Kasumi-1 (cell line): ENCODE measurements around the gene C9orf57.
"Not testable (repeated sequence)": the region's sequence is repeated elsewhere in the genome, so short reads cannot be mapped to it uniquely, and the experiment has no call there.

Experiments
- DNase-seq, 2 experiments: peaks; one replicate each; lab custom pipeline; 2025; lab: John Stamatoyannopoulos, UW

C9orf57 gene

DNA sequence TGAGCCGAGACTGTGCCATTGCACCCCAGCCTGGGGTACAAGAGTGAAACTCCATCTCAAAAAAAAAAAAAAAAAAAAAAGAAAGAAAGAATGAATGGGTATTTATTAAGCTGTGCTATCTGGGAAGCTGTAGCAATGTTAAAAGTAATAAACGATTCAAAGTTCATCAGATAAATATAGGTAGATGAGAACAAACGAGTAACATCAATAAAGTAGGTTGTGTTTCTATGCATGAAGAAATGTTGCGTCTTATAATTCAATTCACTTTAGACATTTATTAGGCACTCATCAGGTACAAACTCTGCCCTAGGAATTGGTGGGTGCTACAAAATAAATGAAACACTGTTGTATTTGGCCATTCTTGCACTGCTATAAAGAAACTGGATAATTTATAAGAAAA lies 36.8 kb downstream of the C9orf57 start:
- DNase-seq: no peak

- DNase-seq: peak; percentile 60 to 67
Observed at GRCh38 chr9:72022841-72023240, 37.6 kb downstream of the C9orf57 start.

- peak; percentile 16 to 37 for DNase-seq
Observed at GRCh38 chr9:72013292-72013760, 47.1 kb downstream of the C9orf57 start.

DNA sequence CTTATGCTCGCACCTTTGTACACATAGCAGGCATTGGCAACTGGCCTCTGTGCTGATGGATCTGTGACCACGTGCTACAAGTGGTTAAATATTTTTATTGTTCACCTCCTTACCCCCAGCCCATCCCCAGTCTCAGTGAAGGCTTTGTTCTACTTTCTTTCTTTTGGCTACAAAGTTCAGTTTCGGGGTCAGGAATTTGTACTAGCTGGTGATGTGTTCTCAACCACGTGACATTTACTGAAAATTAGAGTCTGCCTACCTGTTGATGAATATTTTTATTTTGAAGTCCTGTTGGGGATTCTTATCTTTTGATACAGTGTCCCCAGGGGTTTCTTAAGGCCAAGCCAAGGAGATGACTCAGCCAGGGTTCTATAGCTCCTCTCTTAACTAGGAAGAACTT lies 47.8 kb downstream of the C9orf57 start:
- DNase-seq: no peak

DNA sequence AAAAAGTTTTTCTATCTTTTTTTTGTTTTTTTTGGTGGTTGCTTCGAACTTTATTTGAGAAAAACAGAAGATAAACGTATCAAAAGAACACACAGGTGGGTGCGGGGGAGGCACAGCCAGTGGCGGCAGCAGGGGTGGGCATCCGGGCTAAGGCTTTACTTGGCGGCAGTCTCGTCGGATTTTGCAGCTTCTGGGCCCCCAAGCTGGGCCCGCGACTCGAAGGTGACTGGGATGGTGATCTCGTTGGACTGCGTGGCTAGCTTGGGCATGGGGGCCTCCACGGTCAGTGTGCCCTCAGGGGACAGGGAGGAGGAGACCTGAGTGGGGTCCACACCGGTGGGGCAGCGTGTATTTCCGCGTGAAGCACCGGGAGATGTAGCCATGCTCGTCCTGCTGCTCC lies 52.7 kb downstream of the C9orf57 start:
- not testable (repeated sequence) for DNase-seq

DNA sequence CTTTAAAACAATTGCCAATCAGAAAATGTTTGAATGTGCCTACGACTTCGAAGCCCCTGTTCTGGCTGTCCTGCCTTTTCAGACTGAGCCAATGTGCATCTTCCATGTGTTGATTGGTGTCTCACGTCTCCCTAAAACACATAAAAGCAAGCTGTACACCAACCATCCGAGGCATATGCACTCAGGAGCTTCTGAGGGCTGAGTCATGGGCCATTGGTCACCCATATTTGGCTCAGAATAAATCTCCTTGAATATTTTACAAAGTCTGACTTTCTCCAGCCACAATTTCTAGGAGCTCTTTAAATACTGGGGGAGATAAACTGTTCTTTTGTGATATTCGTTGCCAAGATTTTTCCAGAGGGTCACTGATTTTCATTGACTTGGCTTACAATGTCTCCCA lies 53.9 kb downstream of the C9orf57 start:
- DNase-seq: no peak

DNA sequence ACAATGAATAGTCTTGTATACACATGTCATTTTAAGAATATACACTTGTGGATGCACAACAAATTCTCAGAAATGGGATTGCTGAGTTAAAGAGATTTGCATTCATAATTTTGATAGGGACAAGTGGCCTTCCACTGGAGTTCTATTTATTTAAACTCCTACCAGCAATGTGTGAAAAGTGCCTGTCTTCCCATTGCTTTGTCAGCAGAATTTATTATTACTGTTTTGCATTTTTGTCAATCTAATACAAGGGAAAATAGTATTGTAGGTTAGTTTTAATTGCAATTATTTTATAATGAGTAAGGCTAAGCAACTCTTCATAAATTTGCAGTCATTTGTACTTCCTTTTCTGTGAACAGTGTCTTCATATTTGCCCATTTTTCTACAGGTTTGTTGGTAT lies 55.0 kb downstream of the C9orf57 start:
- no peak for DNase-seq
